Progenitor cell of endocrine pancreas (in vitro differentiated cells): ENCODE data around the gene ADARB2. TPM values are rescaled to one million over a fixed set of nuclear protein-coding genes. Genes with fewer than 3 reads are reported as not detected.

ENCODE experiments used
- DNase-seq: peaks from one replicate; pipeline ENCODE4 v3.0.0; 2021; ENCODE audit warnings: low spot score; ENCODE audit not compliant: unreplicated experiment
- H3K27ac Mint-ChIP-seq: 2 replicates; pipeline ENCODE4 v1.8.0; 2021; ENCODE audit warnings: mild to moderate bottlenecking, moderate library complexity, mixed read lengths
- H3K27me3 Mint-ChIP-seq: 2 replicates; pipeline ENCODE4 v1.8.0; 2021; ENCODE audit warnings: mixed read lengths
- H3K36me3 Mint-ChIP-seq: 2 replicates; pipeline ENCODE4 v1.8.0; 2022; ENCODE audit warnings: mixed read lengths; ENCODE audit not compliant: insufficient read depth
- H3K4me1 Mint-ChIP-seq: 2 replicates; pipeline ENCODE4 v1.8.0; 2021; ENCODE audit warnings: low read depth, mixed read lengths
- H3K4me3 Mint-ChIP-seq: 2 replicates; pipeline ENCODE4 v1.8.0; 2021; ENCODE audit warnings: low read depth, mild to moderate bottlenecking, moderate library complexity, mixed read lengths
- H3K9me3 Mint-ChIP-seq: 2 replicates; pipeline ENCODE4 v1.8.0; 2021; ENCODE audit warnings: low read depth, mixed read lengths
- total RNA-seq: library from RNA; stranded (reverse); gene quantifications from 2 replicates; pipeline ENCODE4 v1.2.1, GENCODE V29; 2021
- TF ChIP-seq, protein P1 (sequence below): fragments of 200-600 bp; sonication (generic); IDR thresholded peaks from one replicate; pipeline ENCODE4 v1.5.0; 2021; ENCODE audit warnings: antibody characterized with exemption, mild to moderate bottlenecking; ENCODE audit not compliant: unreplicated experiment

ADARB2 gene
- total RNA-seq, 1 donor from 2014 or later: 1.3 TPM

DNA sequence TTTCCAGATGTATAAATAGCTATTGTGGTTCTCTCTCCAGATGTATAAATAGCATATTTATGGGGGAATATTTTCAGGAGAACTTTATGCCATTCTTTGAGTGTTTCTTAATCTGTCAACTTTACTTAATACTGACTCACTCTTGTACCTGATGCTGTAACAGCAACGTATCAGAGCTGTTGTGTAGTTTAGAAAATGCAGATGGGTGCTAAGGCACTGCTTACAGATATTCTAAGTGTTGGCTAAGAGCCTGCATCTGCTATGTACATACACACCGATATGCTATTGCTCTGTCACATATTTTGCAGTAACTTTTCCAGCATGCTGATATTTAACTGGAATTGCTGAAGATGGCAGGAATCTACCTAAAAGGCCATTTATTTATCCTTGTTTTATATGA, 609.2 kb downstream of the ADARB2 start:
- Mint-ChIP-seq H3K4me3 (no peak overlapping the region), H3K27ac (no peak overlapping the region), H3K4me1 (no peaks in the 10 kb centered on the region), H3K36me3 (peaks cover 48% of the 10 kb centered on the region), H3K9me3 (no peaks in the 10 kb centered on the region), H3K27me3 (no peaks in the 10 kb centered on the region)
- TF ChIP-seq, protein P1, sequence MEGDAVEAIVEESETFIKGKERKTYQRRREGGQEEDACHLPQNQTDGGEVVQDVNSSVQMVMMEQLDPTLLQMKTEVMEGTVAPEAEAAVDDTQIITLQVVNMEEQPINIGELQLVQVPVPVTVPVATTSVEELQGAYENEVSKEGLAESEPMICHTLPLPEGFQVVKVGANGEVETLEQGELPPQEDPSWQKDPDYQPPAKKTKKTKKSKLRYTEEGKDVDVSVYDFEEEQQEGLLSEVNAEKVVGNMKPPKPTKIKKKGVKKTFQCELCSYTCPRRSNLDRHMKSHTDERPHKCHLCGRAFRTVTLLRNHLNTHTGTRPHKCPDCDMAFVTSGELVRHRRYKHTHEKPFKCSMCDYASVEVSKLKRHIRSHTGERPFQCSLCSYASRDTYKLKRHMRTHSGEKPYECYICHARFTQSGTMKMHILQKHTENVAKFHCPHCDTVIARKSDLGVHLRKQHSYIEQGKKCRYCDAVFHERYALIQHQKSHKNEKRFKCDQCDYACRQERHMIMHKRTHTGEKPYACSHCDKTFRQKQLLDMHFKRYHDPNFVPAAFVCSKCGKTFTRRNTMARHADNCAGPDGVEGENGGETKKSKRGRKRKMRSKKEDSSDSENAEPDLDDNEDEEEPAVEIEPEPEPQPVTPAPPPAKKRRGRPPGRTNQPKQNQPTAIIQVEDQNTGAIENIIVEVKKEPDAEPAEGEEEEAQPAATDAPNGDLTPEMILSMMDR: no peak
- DNase-seq: no peak

DNA sequence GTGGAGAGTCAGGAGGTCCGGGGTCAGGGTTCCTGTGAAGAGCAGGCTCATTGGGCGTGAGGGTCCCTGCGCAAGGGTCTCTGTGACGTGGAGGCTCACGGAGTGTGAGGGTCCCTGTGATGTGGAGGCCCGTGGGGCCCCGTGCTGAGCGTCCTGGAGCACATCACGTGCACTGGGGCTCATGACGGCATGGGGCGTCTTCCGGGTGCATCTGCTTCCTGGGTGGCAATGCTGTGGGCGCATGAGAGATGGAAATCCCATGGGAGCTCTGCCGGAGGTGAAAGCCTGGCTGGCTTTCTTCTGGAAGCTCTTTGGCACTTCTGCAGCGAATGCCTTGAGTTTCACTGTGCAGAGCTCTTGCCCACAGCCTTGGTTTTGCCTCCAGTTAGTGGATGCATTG, 609.7 kb downstream of the ADARB2 start:
- H3K4me3 Mint-ChIP-seq: no peak overlapping the region
- H3K27me3 Mint-ChIP-seq: no peaks in the 10 kb centered on the region
- H3K36me3 Mint-ChIP-seq: peaks cover 51% of the 10 kb centered on the region
- H3K4me1 Mint-ChIP-seq: no peaks in the 10 kb centered on the region
- DNase-seq: no peak
- H3K9me3 Mint-ChIP-seq: no peaks in the 10 kb centered on the region
- TF ChIP-seq, protein P1: no peak
- H3K27ac Mint-ChIP-seq: no peak overlapping the region
